GM15510 (cell line): ENCODE data around the gene SMCO2.

Source experiments
- POLR2A ChIP-seq: IDR thresholded peaks from 3 replicates; pipeline ENCODE4 v1.6.1; 2011; ENCODE audit warnings: borderline replicate concordance; ENCODE audit not compliant: insufficient read length; ENCODE audit errors: extremely low read depth

SMCO2 gene

GRCh38 chr12:27524494-27524835, 77.9 kb downstream of the SMCO2 start:
- no peak for TF ChIP-seq POLR2A

DNA sequence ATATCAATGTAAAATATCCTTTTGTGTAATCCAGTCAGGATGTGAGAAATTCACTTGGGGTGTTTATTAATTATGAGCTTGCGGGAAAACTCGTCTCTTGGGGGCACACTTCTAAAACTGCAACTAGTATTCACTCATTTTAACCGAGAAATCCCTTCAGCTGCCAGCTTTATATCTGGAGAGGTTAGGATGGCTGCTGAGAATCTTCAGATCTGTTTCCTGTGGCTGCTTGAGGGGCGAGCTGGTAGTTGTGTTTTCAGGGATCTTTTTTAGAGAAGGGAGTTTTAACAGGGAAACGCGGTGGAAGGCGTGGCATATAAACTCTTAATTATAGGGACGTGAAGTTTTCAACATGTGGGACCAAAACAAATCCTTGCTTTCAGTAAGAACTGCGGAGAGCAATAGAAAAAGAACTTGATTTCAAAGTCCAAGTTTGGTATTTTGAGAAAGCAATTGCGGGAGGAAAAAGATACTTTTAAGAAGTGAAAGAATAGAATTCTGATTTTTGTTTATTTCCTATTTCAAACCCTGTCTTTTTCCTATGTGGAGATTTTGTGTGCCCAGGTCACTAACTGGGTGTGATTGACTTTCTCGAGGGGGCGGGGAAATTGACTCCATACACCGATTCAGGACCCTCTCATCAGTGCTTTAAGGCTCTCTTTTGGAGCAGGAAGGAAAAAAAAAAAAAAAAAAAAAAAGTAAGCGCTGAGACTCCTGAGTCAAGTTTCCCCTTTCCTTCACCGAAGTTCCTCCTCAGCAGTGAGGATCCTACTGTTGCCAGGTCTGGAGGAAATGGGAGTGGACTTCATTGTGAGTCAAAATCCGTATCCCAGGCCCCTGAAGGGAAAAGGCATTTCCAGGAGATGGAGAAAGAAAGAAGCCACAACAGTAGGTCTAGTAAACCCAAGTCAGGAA, 78.6 kb downstream of the SMCO2 start:
- TF ChIP-seq POLR2A: no peak

DNA sequence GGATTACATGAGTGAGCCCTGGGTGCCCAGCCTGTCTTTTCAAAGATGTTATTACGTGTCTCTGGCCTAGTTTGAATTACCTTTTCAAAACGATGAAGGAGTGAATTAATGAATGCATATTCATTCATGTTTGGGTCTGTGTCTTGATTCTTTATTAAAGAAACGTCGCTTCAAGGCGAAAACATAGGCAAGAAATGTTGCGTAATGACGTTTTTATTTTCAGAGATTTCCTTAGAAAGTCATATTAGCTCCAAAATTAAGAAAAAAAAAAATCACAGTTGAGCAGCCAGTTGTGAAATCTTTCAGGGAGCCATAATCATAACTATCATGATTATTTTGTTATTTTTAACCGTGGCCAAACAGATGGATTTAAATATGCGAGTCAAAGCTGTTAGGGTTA, 81.0 kb downstream of the SMCO2 start:
- TF ChIP-seq POLR2A: no peak

- no peak for TF ChIP-seq POLR2A
Measured at GRCh38 chr12:27528788-27529187, 82.3 kb downstream of the SMCO2 start.

GRCh38 chr12:27530157-27530922, 83.8 kb downstream of the SMCO2 start:
- TF ChIP-seq POLR2A: no peak

DNA sequence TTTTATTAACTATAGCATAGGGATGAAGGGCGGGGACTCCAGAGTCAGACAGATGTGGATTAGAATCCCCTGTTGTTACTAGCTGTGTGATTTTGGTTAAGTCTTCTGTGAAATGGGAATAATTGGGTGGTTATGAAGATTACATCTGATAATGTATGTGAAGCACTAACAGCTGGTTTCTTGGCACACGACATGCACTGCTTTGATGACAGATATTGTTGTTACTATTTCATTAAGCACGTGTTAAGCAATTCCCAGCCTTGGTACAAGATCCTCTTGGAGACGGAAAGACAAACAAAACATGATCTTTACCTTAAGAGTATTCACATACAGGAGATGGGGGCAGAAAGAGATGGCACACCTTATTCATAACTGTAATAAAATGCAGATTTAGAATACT, 85.4 kb downstream of the SMCO2 start:
- no peak for TF ChIP-seq POLR2A

DNA sequence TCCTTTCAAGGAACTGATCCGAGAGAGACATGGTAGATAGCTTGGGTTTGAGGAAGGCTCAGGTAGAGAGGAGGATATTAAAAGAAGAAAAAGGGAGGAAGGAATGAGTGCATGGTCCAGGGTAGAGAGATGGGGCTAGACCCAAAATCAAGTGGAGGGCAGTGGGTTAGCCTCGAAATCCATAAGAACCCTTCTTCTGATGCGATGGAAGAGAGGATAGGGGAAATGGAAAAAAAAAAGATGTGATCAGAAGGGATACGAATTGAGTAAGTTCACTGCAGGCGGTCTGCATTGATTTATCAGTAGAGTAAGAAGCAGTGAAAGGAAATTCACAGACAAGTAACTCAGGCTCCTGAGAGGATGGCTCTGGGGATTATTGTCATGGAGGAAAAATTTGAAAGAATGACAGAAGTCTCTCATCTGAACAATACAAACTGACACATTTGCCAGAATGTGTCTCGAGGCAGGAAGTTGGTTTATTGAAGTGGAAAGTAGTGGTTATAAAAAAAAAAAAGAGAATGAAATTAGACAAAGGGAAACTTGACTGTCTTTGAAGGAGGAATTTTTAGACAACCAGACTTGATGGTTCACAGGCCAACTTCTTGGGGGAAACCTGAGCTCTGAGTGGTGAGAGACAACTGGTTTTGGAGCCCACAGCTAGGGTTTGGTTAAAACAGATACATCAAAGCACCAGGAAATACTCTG, 87.7 kb downstream of the SMCO2 start:
- no peak for TF ChIP-seq POLR2A

DNA sequence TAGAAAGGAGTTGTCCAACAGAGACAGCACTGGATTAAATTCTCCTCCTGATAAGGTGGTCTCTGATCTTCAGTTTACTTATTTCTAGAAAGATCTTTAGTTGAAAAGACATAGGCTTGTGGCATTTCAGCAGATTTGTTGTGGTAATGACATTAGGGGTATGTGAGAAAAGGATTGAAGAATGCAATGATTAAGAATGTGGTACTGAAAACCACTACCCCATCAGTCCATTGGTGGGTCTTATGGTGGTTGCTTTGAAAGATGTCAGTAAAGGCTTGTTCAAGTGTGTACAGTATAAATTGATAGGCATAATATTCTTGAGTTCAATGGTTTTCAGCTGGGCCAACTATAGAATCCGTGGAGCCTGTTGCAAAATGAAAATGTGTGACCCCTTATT, 88.2 kb downstream of the SMCO2 start:
- no peak for TF ChIP-seq POLR2A

DNA sequence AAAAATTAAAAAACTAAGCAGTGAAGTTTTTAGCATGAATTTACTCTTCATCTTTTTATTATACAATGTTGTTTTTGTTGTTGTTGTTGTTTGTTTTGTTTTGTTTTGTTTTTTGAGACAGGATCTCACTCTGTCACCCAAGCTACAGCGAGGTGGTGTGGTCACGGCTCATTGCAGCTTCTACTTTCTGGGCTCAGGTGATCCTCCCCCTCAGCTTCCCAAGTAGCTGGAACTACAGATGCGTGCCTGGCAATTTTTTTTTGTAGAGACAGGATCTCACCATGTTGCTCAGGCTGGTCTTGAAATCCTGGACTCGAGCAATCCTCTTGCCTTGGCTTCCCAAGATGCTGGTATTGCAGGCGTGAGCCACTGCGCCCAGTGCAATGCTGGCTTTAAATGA, 88.8 kb downstream of the SMCO2 start:
- TF ChIP-seq POLR2A: no peak

- no peak for TF ChIP-seq POLR2A
Measured at GRCh38 chr12:27537855-27538675, 91.5 kb downstream of the SMCO2 start.

GRCh38 chr12:27539191-27539631, 92.7 kb downstream of the SMCO2 start:
- no peak for TF ChIP-seq POLR2A

GRCh38 chr12:27541031-27541719, 94.6 kb downstream of the SMCO2 start:
- no peak for TF ChIP-seq POLR2A

- no peak for TF ChIP-seq POLR2A
Measured at GRCh38 chr12:27542628-27543027, 96.1 kb downstream of the SMCO2 start.

DNA sequence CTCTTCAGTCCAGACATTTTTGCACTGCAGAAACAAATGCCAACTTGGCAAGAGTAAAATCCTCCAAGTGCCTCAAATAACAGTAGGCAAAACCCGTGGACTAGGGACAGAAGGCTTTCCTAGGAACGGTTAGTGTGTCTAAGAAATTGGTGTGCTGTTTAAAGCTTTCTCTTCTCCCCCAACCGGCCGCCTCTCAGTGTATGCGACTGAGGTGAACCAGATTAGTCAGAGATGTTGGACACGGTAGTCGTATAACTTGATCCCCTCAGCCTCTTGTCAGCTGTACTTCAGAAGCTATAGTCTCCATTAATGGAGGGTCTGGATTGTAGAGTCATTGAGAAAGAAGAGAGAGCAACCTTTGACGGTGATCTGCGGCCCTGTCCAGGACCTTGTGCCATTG, 99.1 kb downstream of the SMCO2 start:
- TF ChIP-seq POLR2A: no peak
